Spleen (tissue), 7 donors: ENCODE results near the gene GRIN1.

ENCODE experiments used
- CTCF ChIP-seq, 11 experiments: fragments of 200-600 bp in 7 of 11; fragments of 450-650 bp in 4 of 11; sonication (generic) in 4 of 11; IDR thresholded peaks in 8 of 11; conservative IDR thresholded peaks in 3 of 11; 1 replicate in 7 of 11; 2 replicates in 4 of 11; pipeline versions ENCODE4 v1.4.0 to v1.8.0; 2016 to 2021; ENCODE audit warnings: antibody characterized with exemption in 11 of 11, inconsistent platforms in 4 of 11, mild to moderate bottlenecking in 1 of 11
- POLR2A ChIP-seq, 3 donors: fragments of 450-650 bp; IDR thresholded peaks; one replicate each; pipeline ENCODE4 v1.5.1; 2017; ENCODE audit warnings: antibody characterized with exemption in 3 of 3, mild to moderate bottlenecking in 1 of 3
- POLR2AphosphoS5 ChIP-seq, 3 donors: sonication (generic); formaldehyde crosslinking; IDR thresholded peaks; one replicate each; pipeline ENCODE4 v1.5.1; 2017; ENCODE audit warnings: antibody characterized with exemption in 3 of 3
- donor health status: DM: no; HTN: no; CAD: no; lungs with moderate emphysema.
- donor health status: DM: no; HTN: no; CAD: no.
- donor health status: DM: no; HTN: no; CAD: no.

GRCh38 chr9:137182836-137183235, 43.9 kb downstream of the GRIN1 start:
- TF ChIP-seq CTCF (IDR thresholded peaks at IDR 0.05 in 8 of 11, conservative IDR thresholded peaks at IDR 0.05 in 3 of 11) (no peak), POLR2A (IDR thresholded peaks at IDR 0.05) (no peak), POLR2AphosphoS5 (IDR thresholded peaks at IDR 0.05) (no peak)
